Trophoblast cell (in vitro differentiated cells and primary cell): Measurements from ENCODE around the gene ALG10. TPM values are rescaled to one million over a fixed set of nuclear protein-coding genes. Genes with fewer than 3 reads are reported as not detected.
A peak's percentile ranks its signal among the peaks of the same experiment; 100 is the strongest.
"Not testable (repeated sequence)": the region's sequence is repeated elsewhere in the genome, so short reads cannot be mapped to it uniquely, and the experiment has no call there.

Source experiments
- DNase-seq, 2 donors: peaks; one replicate each; pipeline ENCODE4 v3.0.0-alpha.2; 2016
- H2AFZ ChIP-seq: 2 replicates; pipeline ENCODE4 v1.6.1; 2013; ENCODE audit warnings: low read length, moderate library complexity, mild to moderate bottlenecking; ENCODE audit not compliant: insufficient read depth, poor library complexity
- H2AK5ac ChIP-seq: 2 replicates; pipeline ENCODE4 v1.6.1; 2013; ENCODE audit warnings: mild to moderate bottlenecking, low read length
- H2BK120ac ChIP-seq: 2 replicates; pipeline ENCODE4 v1.6.1; 2013; ENCODE audit warnings: low read length, mild to moderate bottlenecking, moderate library complexity; ENCODE audit not compliant: insufficient read depth, poor library complexity
- H2BK12ac ChIP-seq: 2 replicates; pipeline ENCODE4 v1.6.1; 2013; ENCODE audit warnings: mild to moderate bottlenecking, low read length, moderate library complexity
- H2BK5ac ChIP-seq: 2 replicates; pipeline ENCODE4 v1.6.1; 2013; ENCODE audit warnings: low read length, low read depth, moderate library complexity, mild to moderate bottlenecking; ENCODE audit not compliant: poor library complexity
- H3K14ac ChIP-seq: 2 replicates; pipeline ENCODE4 v1.6.1; 2013; ENCODE audit warnings: mild to moderate bottlenecking, low read length
- H3K18ac ChIP-seq: 2 replicates; pipeline ENCODE4 v1.6.1; 2013; ENCODE audit warnings: mild to moderate bottlenecking, low read length
- H3K23ac ChIP-seq: 2 replicates; pipeline ENCODE4 v1.6.1; 2013; ENCODE audit warnings: low read length
- H3K27ac ChIP-seq: 2 replicates; pipeline ENCODE4 v1.5.1; 2013; ENCODE audit warnings: low read depth, mild to moderate bottlenecking, inconsistent platforms, low read length, moderate library complexity
- H3K27me3 ChIP-seq: 2 replicates; pipeline ENCODE4 v1.6.1; 2013; ENCODE audit warnings: inconsistent platforms, mild to moderate bottlenecking, low read length, moderate library complexity; ENCODE audit not compliant: insufficient read depth
- H3K36me3 ChIP-seq, 2 experiments: 1 replicate in 1 of 2; 2 replicates in 1 of 2; pipeline ENCODE4 v1.6.1; 2013; ENCODE audit warnings: low read length in 2 of 2, mild to moderate bottlenecking in 2 of 2, moderate library complexity in 1 of 2; ENCODE audit not compliant: insufficient read depth in 2 of 2, control insufficient read depth in 1 of 2
- H3K4ac ChIP-seq: 2 replicates; pipeline ENCODE4 v1.6.1; 2013; ENCODE audit warnings: low read depth, mild to moderate bottlenecking, low read length, moderate library complexity
- H3K4me1 ChIP-seq, 2 experiments: 1 replicate in 1 of 2; 2 replicates in 1 of 2; pipeline ENCODE4 v1.6.1; 2013; ENCODE audit warnings: low read length in 2 of 2, mild to moderate bottlenecking in 2 of 2, moderate library complexity in 1 of 2; ENCODE audit not compliant: insufficient read depth in 2 of 2, control insufficient read depth in 1 of 2
- H3K4me2 ChIP-seq: 2 replicates; pipeline ENCODE4 v1.6.1; 2013; ENCODE audit warnings: inconsistent platforms, mild to moderate bottlenecking, low read length, moderate library complexity
- H3K4me3 ChIP-seq: 2 replicates; pipeline ENCODE4 v1.5.1; 2013; ENCODE audit warnings: mild to moderate bottlenecking, low read depth, low read length, inconsistent platforms
- H3K79me1 ChIP-seq: one replicate; pipeline ENCODE4 v1.6.1; 2013; ENCODE audit warnings: low read length
- H3K79me2 ChIP-seq: 2 replicates; pipeline ENCODE4 v1.6.1; 2013; ENCODE audit warnings: low read length, mild to moderate bottlenecking; ENCODE audit not compliant: control insufficient read depth, insufficient read depth, poor library complexity
- H3K9ac ChIP-seq: 2 replicates; pipeline ENCODE4 v1.6.1; 2013; ENCODE audit warnings: mild to moderate bottlenecking, low read length
- H3K9me3 ChIP-seq: 2 replicates; pipeline ENCODE4 v1.6.1; 2013; ENCODE audit warnings: low read depth, mild to moderate bottlenecking, control low read depth, inconsistent platforms, low read length; ENCODE audit not compliant: insufficient read depth
- H4K12ac ChIP-seq: 2 replicates; pipeline ENCODE4 v1.6.1; 2013; ENCODE audit warnings: low read depth, mild to moderate bottlenecking, low read length, moderate library complexity
- H4K8ac ChIP-seq: 2 replicates; pipeline ENCODE4 v1.6.1; 2013; ENCODE audit warnings: low read depth, mild to moderate bottlenecking, low read length, moderate library complexity
- H4K91ac ChIP-seq: one replicate; pipeline ENCODE4 v1.6.1; 2013; ENCODE audit warnings: low read depth, mild to moderate bottlenecking, low read length, moderate library complexity
- WGBS: extraction: QIAGEN DNeasy Blood & Tissue Kit; methylation state at CpG from one replicate; pipeline ENCODE4 v1.1.7; 2013; ENCODE audit warnings: missing lambda C conversion rate; ENCODE audit not compliant: insufficient read length, insufficient coverage; ENCODE audit errors: extremely low coverage; 5-methylcytosine and 5-hydroxymethylcytosine counted together
- polyA plus RNA-seq: library from polyadenylated mRNA; stranded (reverse); fragments of 200-250 nt; gene quantifications from 2 replicates; pipeline ENCODE4 v1.2.3, GENCODE V29; 2013

Gene ALG10
- polyA plus RNA-seq, result 6.4 and 6.7 TPM in 2 replicates

GRCh38 chr12:34022079-34022830 is at the start of gene ALG10:
ALG10 (plus strand) TSS chr12:34022496; CDS start chr12:34022600, 104 bp downstream.
- peaks cover 3% of the 10 kb centered on the region for H3K79me2 ChIP-seq
- H3K4ac ChIP-seq, result peak within 1 kb of the TSS; percentile 91
- H4K91ac ChIP-seq, result peak within 1 kb of the TSS; percentile 81
- peak within 1 kb of the TSS; percentile 87 for H4K12ac ChIP-seq
- H2BK12ac ChIP-seq, result no peak within 1 kb of the TSS
- H3K79me1 ChIP-seq, result peaks cover 4% of the 10 kb centered on the region
- H2AFZ ChIP-seq, result peak within 1 kb of the TSS; percentile 91
- no peaks in the 10 kb centered on the region for H3K27me3 ChIP-seq
- peak within 1 kb of the TSS; percentile 98 for H2AK5ac ChIP-seq
- no peak within 1 kb of the TSS for H3K23ac ChIP-seq
- H2BK120ac ChIP-seq, result peak within 1 kb of the TSS; percentile 81
- WGBS, result no CpG with 5 or more reads among the region's 44 CpGs
- H3K27ac ChIP-seq, result peak within 1 kb of the TSS; percentile 74
- no peaks in the 10 kb centered on the region for H3K9me3 ChIP-seq
- H3K9ac ChIP-seq, result peak within 1 kb of the TSS; percentile 85
- H3K14ac ChIP-seq, result peak within 1 kb of the TSS; percentile 97
- H2BK5ac ChIP-seq, result peak within 1 kb of the TSS; percentile 72
- H4K8ac ChIP-seq, result peak within 1 kb of the TSS; percentile 100
- peak within 1 kb of the TSS; percentile 69 for H3K4me2 ChIP-seq
- H3K18ac ChIP-seq, result peak within 1 kb of the TSS; percentile 88
- H3K36me3 ChIP-seq, result no peaks in the 10 kb centered on the region
- peak within 1 kb of the TSS; percentile 73 for H3K4me3 ChIP-seq
- H3K4me1 ChIP-seq, result no peaks in the 10 kb centered on the region
- peak; percentile 98 to 99 for DNase-seq

GRCh38 chr12:33972884-33973283 is 49.4 kb upstream of the ALG10 start:
- DNase-seq, H3K36me3 ChIP-seq, H3K4me3 ChIP-seq, H3K18ac ChIP-seq, H4K12ac ChIP-seq, H3K14ac ChIP-seq, H4K91ac ChIP-seq, H2BK120ac ChIP-seq, H2BK5ac ChIP-seq, H2BK12ac ChIP-seq, H3K4me2 ChIP-seq, H2AFZ ChIP-seq, H3K4ac ChIP-seq, H3K9me3 ChIP-seq, H4K8ac ChIP-seq, H3K79me1 ChIP-seq, H3K9ac ChIP-seq, H3K23ac ChIP-seq, H3K27me3 ChIP-seq, H3K27ac ChIP-seq, H3K79me2 ChIP-seq, H2AK5ac ChIP-seq, H3K4me1 ChIP-seq: not testable (repeated sequence)
- WGBS, result no CpG with 5 or more reads among the region's 5 CpGs

GRCh38 chr12:33977887-33978286 is 44.4 kb upstream of the ALG10 start:
- Histone ChIP-seq H3K4ac (no peak overlapping the region), H3K79me2 (no peaks in the 10 kb centered on the region), H4K8ac (no peak overlapping the region), H2AFZ (no peak overlapping the region), H3K79me1 (no peaks in the 10 kb centered on the region), H3K27ac (no peak overlapping the region), H3K36me3 (no peaks in the 10 kb centered on the region), H3K27me3 (no peaks in the 10 kb centered on the region), H3K18ac (no peak overlapping the region), H3K9me3 (no peaks in the 10 kb centered on the region), H2AK5ac (no peak overlapping the region), H3K9ac (no peak overlapping the region), H2BK120ac (no peak overlapping the region), H4K12ac (no peak overlapping the region), H3K23ac (no peak overlapping the region), H4K91ac (no peak overlapping the region), H2BK5ac (no peak overlapping the region), H3K14ac (no peak overlapping the region), H3K4me3 (no peak overlapping the region), H3K4me1 (no peaks in the 10 kb centered on the region), H2BK12ac (no peak overlapping the region), H3K4me2 (no peak overlapping the region)
- no CpG with 5 or more reads among the region's 1 CpG for WGBS
- DNase-seq, result no peak

- Histone ChIP-seq H3K4me1 (no peaks in the 10 kb centered on the region), H3K23ac (no peak overlapping the region), H4K12ac (no peak overlapping the region), H3K9me3 (no peaks in the 10 kb centered on the region), H2BK5ac (no peak overlapping the region), H3K4me2 (no peak overlapping the region), H3K79me2 (no peaks in the 10 kb centered on the region), H2BK120ac (no peak overlapping the region), H3K18ac (no peak overlapping the region), H3K14ac (no peak overlapping the region), H3K4me3 (no peak overlapping the region), H2BK12ac (no peak overlapping the region), H4K91ac (no peak overlapping the region), H3K36me3 (no peaks in the 10 kb centered on the region), H3K27ac (no peak overlapping the region), H3K4ac (no peak overlapping the region), H2AK5ac (no peak overlapping the region), H4K8ac (no peak overlapping the region), H3K9ac (no peak overlapping the region), H3K79me1 (no peaks in the 10 kb centered on the region), H2AFZ (no peak overlapping the region), H3K27me3 (no peaks in the 10 kb centered on the region)
- no CpG with 5 or more reads among the region's 4 CpGs for WGBS
- peak in 1 of 2 donors; percentile 1 for DNase-seq
Observed at GRCh38 chr12:33988197-33988805, 34.0 kb upstream of the ALG10 start.
